ENCODE results near the gene OTOS.
A peak's percentile ranks its signal among the peaks of the same experiment; 100 is the strongest.

The OTOS gene

GRCh38 chr2:240162939-240163714 is 22.7 kb upstream of the OTOS start:
- TF ChIP-seq CTCF (IDR thresholded peaks at IDR 0.05; ENCODE audit: poor library complexity, severe bottlenecking) = no peak

GRCh38 chr2:240162531-240162930 is 22.1 kb upstream of the OTOS start:
- Histone ChIP-seq H3K9me3 (ENCODE audit: severe bottlenecking) (no peaks in the 10 kb centered on the region), H3K27me3 (ENCODE audit: insufficient read depth, poor library complexity, severe bottlenecking) (peaks cover 3% of the 10 kb centered on the region), H3K4me1 (ENCODE audit: insufficient read depth, poor library complexity, severe bottlenecking) (no peaks in the 10 kb centered on the region), H3K27ac (ENCODE audit: poor library complexity, severe bottlenecking) (no peak overlapping the region), H3K36me3 (ENCODE audit: low read depth) (no peaks in the 10 kb centered on the region), H3K4me3 (ENCODE audit: severe bottlenecking) (no peak overlapping the region)
- ATAC-seq (ENCODE audit: low read depth) (no peak), DNase-seq (ENCODE audit: low spot score) (peak; percentile 28)
- TF ChIP-seq CTCF (IDR thresholded peaks at IDR 0.05; ENCODE audit: poor library complexity, severe bottlenecking) = no peak

More at GRCh38 chr2:240162939-240163714, 22.7 kb upstream of the OTOS start:
- Histone ChIP-seq H3K27me3 (ENCODE audit: insufficient read depth, poor library complexity, severe bottlenecking) (peaks cover 3% of the 10 kb centered on the region), H3K27ac (ENCODE audit: poor library complexity, severe bottlenecking) (no peak overlapping the region), H3K9me3 (ENCODE audit: severe bottlenecking) (no peaks in the 10 kb centered on the region), H3K4me1 (ENCODE audit: insufficient read depth, poor library complexity, severe bottlenecking) (no peaks in the 10 kb centered on the region), H3K4me3 (ENCODE audit: severe bottlenecking) (no peak overlapping the region), H3K36me3 (ENCODE audit: low read depth) (no peaks in the 10 kb centered on the region)
- peak; percentile 33 for DNase-seq (ENCODE audit: low spot score)
- ATAC-seq (ENCODE audit: low read depth) = no peak

DNA sequence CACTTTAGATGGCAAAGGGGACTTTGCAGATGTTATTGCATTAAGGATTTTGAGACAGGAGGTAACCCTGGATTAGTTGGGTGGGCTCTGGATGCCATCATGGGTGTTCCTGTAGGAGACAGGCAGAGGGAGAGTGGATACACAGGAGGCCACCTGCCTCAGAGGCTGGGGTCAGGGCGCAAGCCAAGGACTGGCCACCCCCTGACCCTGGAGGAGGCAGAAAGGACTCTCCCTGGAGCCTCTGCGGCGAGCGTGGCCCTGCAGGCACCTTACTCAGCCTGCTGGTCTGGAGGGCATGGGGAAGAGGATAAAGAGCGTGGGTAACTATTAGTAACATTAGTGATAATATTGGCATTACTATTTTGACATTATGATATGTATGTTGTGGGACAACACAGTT is 21.6 kb upstream of the OTOS start:
- Histone ChIP-seq H3K36me3 (ENCODE audit: low read depth) (no peaks in the 10 kb centered on the region), H3K9me3 (ENCODE audit: severe bottlenecking) (no peaks in the 10 kb centered on the region), H3K27me3 (ENCODE audit: insufficient read depth, poor library complexity, severe bottlenecking) (peaks cover 3% of the 10 kb centered on the region), H3K27ac (ENCODE audit: poor library complexity, severe bottlenecking) (no peak overlapping the region), H3K4me3 (ENCODE audit: severe bottlenecking) (no peak overlapping the region), H3K4me1 (ENCODE audit: insufficient read depth, poor library complexity, severe bottlenecking) (no peaks in the 10 kb centered on the region)
- ATAC-seq (ENCODE audit: low read depth) = no peak
- no peak for TF ChIP-seq CTCF (IDR thresholded peaks at IDR 0.05; ENCODE audit: poor library complexity, severe bottlenecking)
- DNase-seq (ENCODE audit: low spot score) = peak; percentile 9

DNA sequence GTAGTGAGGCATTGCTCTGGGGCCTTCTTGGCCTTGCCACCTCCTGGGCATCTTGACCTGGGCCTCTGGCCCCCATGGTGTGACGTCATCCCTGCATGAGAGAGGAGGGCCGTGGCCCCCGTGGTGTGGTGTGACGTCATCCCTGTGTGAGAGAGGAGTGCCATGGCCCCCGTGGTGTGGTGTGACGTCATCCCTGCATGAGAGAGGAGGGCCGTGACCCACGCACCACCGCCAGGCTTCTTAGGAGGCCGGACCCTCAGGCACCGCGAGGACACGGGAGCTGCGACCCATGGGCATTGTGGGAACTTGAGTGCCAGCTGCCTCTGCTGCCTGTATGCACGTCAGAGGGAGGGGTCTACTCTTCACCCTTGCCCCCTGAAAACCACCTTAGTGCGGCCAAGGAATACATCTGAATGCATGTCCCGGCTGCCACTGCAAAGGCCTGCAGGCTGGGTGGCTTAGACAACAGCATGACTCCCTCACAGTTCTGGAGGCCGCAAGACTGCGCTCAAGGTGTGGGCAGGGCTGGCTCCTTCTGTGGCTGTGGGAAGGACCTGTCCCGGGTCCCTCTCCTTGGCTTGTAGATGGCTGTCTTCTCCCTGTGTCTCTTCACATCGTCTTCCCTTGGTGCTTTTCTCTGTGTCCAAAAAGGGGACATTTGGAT is 20.8 kb upstream of the OTOS start:
- no peaks in the 10 kb centered on the region for H3K36me3 ChIP-seq (ENCODE audit: low read depth)
- H3K27ac ChIP-seq (ENCODE audit: poor library complexity, severe bottlenecking) = no peak overlapping the region
- DNase-seq (ENCODE audit: low spot score) = peak; percentile 56
- no peak overlapping the region for H3K4me3 ChIP-seq (ENCODE audit: severe bottlenecking)
- ATAC-seq (ENCODE audit: low read depth) = no peak
- H3K4me1 ChIP-seq (ENCODE audit: insufficient read depth, poor library complexity, severe bottlenecking) = no peaks in the 10 kb centered on the region
- no peak for TF ChIP-seq CTCF (IDR thresholded peaks at IDR 0.05; ENCODE audit: poor library complexity, severe bottlenecking)
- no peaks in the 10 kb centered on the region for H3K9me3 ChIP-seq (ENCODE audit: severe bottlenecking)
- no peaks in the 10 kb centered on the region for H3K27me3 ChIP-seq (ENCODE audit: insufficient read depth, poor library complexity, severe bottlenecking)
